Endodermal cell (in vitro differentiated cells): ENCODE measurements around the gene PTPRT. TPM values are rescaled to one million over a fixed set of nuclear protein-coding genes. Genes with fewer than 3 reads are reported as not detected.

Experiments used
- DNase-seq: peaks from one replicate; pipeline ENCODE4 v3.0.0-alpha.2; 2017
- H3K27ac ChIP-seq: 2 replicates; pipeline ENCODE4 v1.5.1; 2013; ENCODE audit warnings: mild to moderate bottlenecking, low read depth, low read length, moderate library complexity
- H3K27me3 ChIP-seq: 2 replicates; pipeline ENCODE4 v1.6.1; 2013; ENCODE audit warnings: mild to moderate bottlenecking, low read length, moderate library complexity; ENCODE audit not compliant: insufficient read depth, control insufficient read depth, poor library complexity, severe bottlenecking
- H3K36me3 ChIP-seq: 2 replicates; pipeline ENCODE4 v1.7.0; 2013; ENCODE audit warnings: mild to moderate bottlenecking, low read length, moderate library complexity; ENCODE audit not compliant: control insufficient read depth, insufficient read depth
- H3K4me1 ChIP-seq: one replicate; pipeline ENCODE4 v1.7.0; 2013; ENCODE audit warnings: low read length; ENCODE audit not compliant: control insufficient read depth, insufficient read depth
- H3K4me3 ChIP-seq: 2 replicates; pipeline ENCODE4 v1.5.1; 2013; ENCODE audit warnings: mild to moderate bottlenecking, low read length, moderate library complexity
- H3K9ac ChIP-seq: 2 replicates; pipeline ENCODE4 v1.6.1; 2013; ENCODE audit warnings: mild to moderate bottlenecking, low read length, moderate library complexity; ENCODE audit not compliant: poor library complexity, severe bottlenecking; ENCODE audit errors: extremely low read depth
- H3K9me3 ChIP-seq: 2 replicates; pipeline ENCODE4 v1.6.1; 2013; ENCODE audit warnings: mild to moderate bottlenecking, low read length, moderate library complexity; ENCODE audit not compliant: control insufficient read depth
- H3K27ac Mint-ChIP-seq: 2 replicates; pipeline ENCODE4 v1.8.0; 2020; ENCODE audit warnings: mixed read lengths
- H3K27me3 Mint-ChIP-seq: 2 replicates; pipeline ENCODE4 v1.8.0; 2021; ENCODE audit warnings: mild to moderate bottlenecking, mixed read lengths; ENCODE audit not compliant: insufficient read depth
- H3K36me3 Mint-ChIP-seq: 2 replicates; pipeline ENCODE4 v1.8.0; 2020; ENCODE audit warnings: low read depth, mixed read lengths
- H3K4me1 Mint-ChIP-seq: 2 replicates; pipeline ENCODE4 v1.8.0; 2020; ENCODE audit warnings: mixed read lengths
- H3K4me3 Mint-ChIP-seq: 2 replicates; pipeline ENCODE4 v1.8.0; 2020; ENCODE audit warnings: mild to moderate bottlenecking, moderate library complexity, mixed read lengths
- H3K9me3 Mint-ChIP-seq: 2 replicates; pipeline ENCODE4 v1.8.0; 2020; ENCODE audit warnings: mild to moderate bottlenecking, mixed read lengths
- WGBS, 2 experiments: methylation state at CpG; one replicate each; pipeline versions ENCODE4 v1.1.5 to v1.1.7; 2013; ENCODE audit warnings: missing lambda C conversion rate in 2 of 2, mixed read lengths in 1 of 2; ENCODE audit not compliant: insufficient coverage in 1 of 2, insufficient read length in 1 of 2; 5-methylcytosine and 5-hydroxymethylcytosine counted together
- total RNA-seq, 2 donors: library from RNA; stranded (reverse); fragmentation: NEBNext Ultra II Directional in 1 of 2; extraction: Animal tissue kit (Norgen Biotek cat#: 25700) in 1 of 2; gene quantifications; 2 replicates in 1 of 2; 3 replicates in 1 of 2; pipeline ENCODE4 v1.2.1, GENCODE V29; 2021
- TF ChIP-seq, protein P1 (sequence below): fragments of 200-600 bp; sonication (generic); conservative IDR thresholded peaks from 2 replicates; pipeline ENCODE4 v1.5.0; 2021; ENCODE audit warnings: antibody characterized with exemption, mild to moderate bottlenecking

The PTPRT gene
- total RNA-seq, 2 donors from 2014 or later = 2.3 to 2.7 TPM

GRCh38 chr20:42700372-42700771 lies 489.3 kb downstream of the PTPRT start:
- no peaks in the 10 kb centered on the region for H3K4me1 ChIP-seq
- no peak overlapping the region for H3K27ac ChIP-seq
- H3K4me3 ChIP-seq = no peak overlapping the region
- no peaks in the 10 kb centered on the region for H3K36me3 ChIP-seq
- Mint-ChIP-seq H3K27ac (no peak overlapping the region), H3K4me1 (no peaks in the 10 kb centered on the region), H3K9me3 (peaks cover 14% of the 10 kb centered on the region), H3K36me3 (no peaks in the 10 kb centered on the region), H3K4me3 (no peak overlapping the region), H3K27me3 (peaks cover 9% of the 10 kb centered on the region)
- peaks cover 13% of the 10 kb centered on the region for H3K9me3 ChIP-seq
- no peak overlapping the region for H3K9ac ChIP-seq
- TF ChIP-seq, protein P1, sequence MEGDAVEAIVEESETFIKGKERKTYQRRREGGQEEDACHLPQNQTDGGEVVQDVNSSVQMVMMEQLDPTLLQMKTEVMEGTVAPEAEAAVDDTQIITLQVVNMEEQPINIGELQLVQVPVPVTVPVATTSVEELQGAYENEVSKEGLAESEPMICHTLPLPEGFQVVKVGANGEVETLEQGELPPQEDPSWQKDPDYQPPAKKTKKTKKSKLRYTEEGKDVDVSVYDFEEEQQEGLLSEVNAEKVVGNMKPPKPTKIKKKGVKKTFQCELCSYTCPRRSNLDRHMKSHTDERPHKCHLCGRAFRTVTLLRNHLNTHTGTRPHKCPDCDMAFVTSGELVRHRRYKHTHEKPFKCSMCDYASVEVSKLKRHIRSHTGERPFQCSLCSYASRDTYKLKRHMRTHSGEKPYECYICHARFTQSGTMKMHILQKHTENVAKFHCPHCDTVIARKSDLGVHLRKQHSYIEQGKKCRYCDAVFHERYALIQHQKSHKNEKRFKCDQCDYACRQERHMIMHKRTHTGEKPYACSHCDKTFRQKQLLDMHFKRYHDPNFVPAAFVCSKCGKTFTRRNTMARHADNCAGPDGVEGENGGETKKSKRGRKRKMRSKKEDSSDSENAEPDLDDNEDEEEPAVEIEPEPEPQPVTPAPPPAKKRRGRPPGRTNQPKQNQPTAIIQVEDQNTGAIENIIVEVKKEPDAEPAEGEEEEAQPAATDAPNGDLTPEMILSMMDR = no peak
- no peak for DNase-seq
- 84 to 91% methylated on average over 7 to 8 of the region's 8 CpGs for WGBS, 2 experiments
- H3K27me3 ChIP-seq = no peaks in the 10 kb centered on the region

- H3K27me3 ChIP-seq = no peaks in the 10 kb centered on the region
- Mint-ChIP-seq H3K4me1 (no peaks in the 10 kb centered on the region), H3K27me3 (peaks cover 7% of the 10 kb centered on the region), H3K4me3 (no peak overlapping the region), H3K36me3 (no peaks in the 10 kb centered on the region), H3K9me3 (peaks cover 3% of the 10 kb centered on the region), H3K27ac (no peak overlapping the region)
- no peak for DNase-seq
- WGBS, 2 experiments = 67 to 71% methylated on average over 2 to 3 of the region's 3 CpGs
- H3K27ac ChIP-seq = no peak overlapping the region
- no peak overlapping the region for H3K9ac ChIP-seq
- no peaks in the 10 kb centered on the region for H3K36me3 ChIP-seq
- peaks cover 9% of the 10 kb centered on the region for H3K9me3 ChIP-seq
- no peak overlapping the region for H3K4me3 ChIP-seq
- no peaks in the 10 kb centered on the region for H3K4me1 ChIP-seq
- TF ChIP-seq, protein P1 = no peak
Observed at GRCh38 chr20:42697962-42698361, 491.7 kb downstream of the PTPRT start.

- TF ChIP-seq, protein P1 = no peak
- Mint-ChIP-seq H3K27me3 (peaks cover 10% of the 10 kb centered on the region), H3K4me3 (no peak overlapping the region), H3K4me1 (no peaks in the 10 kb centered on the region), H3K9me3 (peaks cover 2% of the 10 kb centered on the region), H3K36me3 (no peaks in the 10 kb centered on the region), H3K27ac (no peak overlapping the region)
- Histone ChIP-seq H3K9me3 (no peaks in the 10 kb centered on the region), H3K9ac (no peak overlapping the region), H3K4me1 (no peaks in the 10 kb centered on the region), H3K36me3 (no peaks in the 10 kb centered on the region), H3K27me3 (no peaks in the 10 kb centered on the region), H3K4me3 (no peak overlapping the region), H3K27ac (no peak overlapping the region)
- DNase-seq = no peak
- WGBS, 2 experiments = 82 to 87% methylated on average over 7 of the region's 7 CpGs
Observed at GRCh38 chr20:42690842-42691437, 498.8 kb downstream of the PTPRT start.
